ENCODE measurements around the gene SMIM1. TPM values are rescaled to one million over a fixed set of nuclear protein-coding genes. Genes with fewer than 3 reads are reported as not detected.

Gene SMIM1
- polyA plus RNA-seq, 1 donor (not counting 4 experiments of a cell fraction or from before 2014, with no cell fraction given) = 0.79 TPM

GRCh38 chr1:3772027-3772714 lies 378 bp upstream of the SMIM1 start:
- no peak for FAIRE-seq
- no peaks in the 10 kb centered on the region for H4K20me1 ChIP-seq (ENCODE audit: control insufficient read depth, extremely low read depth, insufficient read depth, low read length)
- H3K9ac ChIP-seq (ENCODE audit: control insufficient read depth, extremely low read depth, insufficient read depth, low read length) = no peak overlapping the region
- H3K4me2 ChIP-seq (ENCODE audit: control insufficient read depth, extremely low read depth, insufficient read depth, low read depth, low read length) = peak overlapping the region; percentile 59
- H3K4me3 ChIP-seq (ENCODE audit: control insufficient read depth in 2 of 3, extremely low read depth in 1 of 3, insufficient read depth in 2 of 3, low read depth in 1 of 3, low read length in 3 of 3) = peak overlapping the region; percentile 38 to 59 (median 52)
- H3K27ac ChIP-seq (ENCODE audit: control insufficient read depth, insufficient read depth, low read length) = no peak overlapping the region
- H3K27me3 ChIP-seq (ENCODE audit: control insufficient read depth, extremely low read depth, insufficient read depth, low read length) = no peaks in the 10 kb centered on the region
- H2AFZ ChIP-seq (ENCODE audit: control insufficient read depth, low read length) = peak overlapping the region; percentile 2
- dilution Hi-C loops (cut with MboI; ENCODE audit: extremely low pct_ligation_motif_present, low sequenced_read_pairs) = no loop called here
- peak; percentile 60 for DNase-seq (ENCODE audit: low read depth, low spot score)
- H3K9me1 ChIP-seq (ENCODE audit: control insufficient read depth, extremely low read depth, insufficient read depth, low read length) = no peaks in the 10 kb centered on the region
- TF ChIP-seq CTCF (optimal IDR thresholded peaks at IDR 0.05 in 1 of 3, IDR thresholded peaks at IDR 0.05 in 1 of 3, conservative IDR thresholded peaks at IDR 0.05 in 1 of 3; ENCODE audit: extremely low read depth in 1 of 3, insufficient read depth in 2 of 3, low read length in 3 of 3) (no peak), EZH2 (IDR thresholded peaks at IDR 0.05; ENCODE audit: low read length) (no peak)
- peaks cover 5% of the 10 kb centered on the region for H3K4me1 ChIP-seq (ENCODE audit: control insufficient read depth, extremely low read depth, insufficient read depth, low read length)
- H3K36me3 ChIP-seq (ENCODE audit: control insufficient read depth in 2 of 2, extremely low read depth in 1 of 2, insufficient read depth in 2 of 2, low read length in 2 of 2) = no peaks in the 10 kb centered on the region
- no peaks in the 10 kb centered on the region for H3K79me2 ChIP-seq (ENCODE audit: control insufficient read depth, insufficient read depth, low read length)
- no peaks in the 10 kb centered on the region for H3K9me3 ChIP-seq (ENCODE audit: control insufficient read depth, low read depth, low read length)

GRCh38 chr1:3773572-3774275 lies 1.2 kb downstream of the SMIM1 start:
- DNase-seq (ENCODE audit: low read depth, low spot score) = no peak
- Histone ChIP-seq H2AFZ (ENCODE audit: control insufficient read depth, low read length) (no peak overlapping the region), H3K9ac (ENCODE audit: control insufficient read depth, extremely low read depth, insufficient read depth, low read length) (no peak overlapping the region), H3K79me2 (ENCODE audit: control insufficient read depth, insufficient read depth, low read length) (no peaks in the 10 kb centered on the region), H3K9me1 (ENCODE audit: control insufficient read depth, extremely low read depth, insufficient read depth, low read length) (no peaks in the 10 kb centered on the region), H3K9me3 (ENCODE audit: control insufficient read depth, low read depth, low read length) (no peaks in the 10 kb centered on the region), H3K4me1 (ENCODE audit: control insufficient read depth, extremely low read depth, insufficient read depth, low read length) (peaks cover 5% of the 10 kb centered on the region), H4K20me1 (ENCODE audit: control insufficient read depth, extremely low read depth, insufficient read depth, low read length) (no peaks in the 10 kb centered on the region), H3K36me3 (ENCODE audit: control insufficient read depth in 2 of 2, extremely low read depth in 1 of 2, insufficient read depth in 2 of 2, low read length in 2 of 2) (no peaks in the 10 kb centered on the region), H3K4me3 (ENCODE audit: control insufficient read depth in 2 of 3, extremely low read depth in 1 of 3, insufficient read depth in 2 of 3, low read depth in 1 of 3, low read length in 3 of 3) (no peak overlapping the region), H3K27me3 (ENCODE audit: control insufficient read depth, extremely low read depth, insufficient read depth, low read length) (no peaks in the 10 kb centered on the region), H3K4me2 (ENCODE audit: control insufficient read depth, extremely low read depth, insufficient read depth, low read depth, low read length) (peak overlapping the region; percentile 71), H3K27ac (ENCODE audit: control insufficient read depth, insufficient read depth, low read length) (no peak overlapping the region)
- dilution Hi-C loops (cut with MboI; ENCODE audit: extremely low pct_ligation_motif_present, low sequenced_read_pairs) = no loop called here
- no peak for TF ChIP-seq CTCF (optimal IDR thresholded peaks at IDR 0.05 in 1 of 3, IDR thresholded peaks at IDR 0.05 in 1 of 3, conservative IDR thresholded peaks at IDR 0.05 in 1 of 3; ENCODE audit: extremely low read depth in 1 of 3, insufficient read depth in 2 of 3, low read length in 3 of 3)
- TF ChIP-seq EZH2 (IDR thresholded peaks at IDR 0.05; ENCODE audit: low read length) = no peak
- no peak for FAIRE-seq
